ENCODE results near the gene MAP2. TPM values are rescaled to one million over a fixed set of nuclear protein-coding genes. Genes with fewer than 3 reads are reported as not detected.

Gene MAP2
- not detected for total RNA-seq

DNA sequence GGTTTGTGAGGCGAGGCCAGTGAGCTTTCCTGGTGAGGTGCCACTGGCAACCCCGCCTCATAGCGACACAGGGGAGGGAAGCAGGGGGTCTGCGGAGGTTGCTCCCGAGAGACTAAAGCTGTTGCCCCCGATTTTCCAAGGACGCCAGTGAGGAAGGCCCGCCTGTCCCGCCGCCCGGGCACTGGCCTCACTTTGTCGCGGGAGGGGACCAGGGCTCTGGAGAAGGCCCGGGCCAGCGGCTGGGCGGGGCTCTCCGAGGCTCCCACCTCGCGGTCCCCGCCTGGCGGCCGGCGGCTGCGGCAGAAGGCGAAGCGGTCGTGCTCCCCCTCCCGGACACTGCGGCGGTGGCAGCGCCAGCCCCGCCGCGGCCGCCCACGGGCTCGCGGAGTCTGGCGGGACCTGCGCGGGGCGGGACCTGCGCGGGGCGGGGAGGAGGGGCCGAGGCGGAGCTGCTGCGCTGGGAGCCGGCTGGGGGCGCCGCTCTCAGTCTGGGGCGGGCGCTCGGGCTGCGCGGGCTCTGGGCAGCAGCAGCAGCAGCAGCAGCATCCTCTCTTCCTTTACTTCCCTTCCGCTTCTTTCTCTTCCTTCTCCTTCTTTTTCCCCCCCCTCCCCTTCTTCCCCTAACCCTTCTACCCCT lies at the start of gene MAP2:
MAP2 (plus strand) TSS at position 486 of the 637 bp plus-strand sequence. CDS start 229,124 bp downstream, outside the sequence.
- Mint-ChIP-seq H3K27ac (no peak within 1 kb of the TSS), H3K4me3 (peak within 1 kb of the TSS; percentile 79), H3K27me3 (peaks cover 16% of the 10 kb centered on the region), H3K4me1 (peaks cover 12% of the 10 kb centered on the region), H3K36me3 (no peaks in the 10 kb centered on the region), H3K9me3 (no peaks in the 10 kb centered on the region)
- DNase-seq: peak; percentile 80
- ATAC-seq (ENCODE audit: low read depth): peak; percentile 97
- POLR2A ChIA-PET: no interaction called here

- H3K27ac Mint-ChIP-seq: no peak overlapping the region
- DNase-seq (no peak), ATAC-seq (ENCODE audit: low read depth) (no peak)
- H3K9me3 Mint-ChIP-seq: peaks cover 17% of the 10 kb centered on the region
- no peaks in the 10 kb centered on the region for H3K27me3 Mint-ChIP-seq
- POLR2A ChIA-PET: no interaction called here
- no peak overlapping the region for H3K4me3 Mint-ChIP-seq
- H3K4me1 Mint-ChIP-seq: no peaks in the 10 kb centered on the region
- peaks cover 1% of the 10 kb centered on the region for H3K36me3 Mint-ChIP-seq
These were observed 47.2 kb upstream of the MAP2 start for GRCh38 chr2:209376686-209377085.

DNA sequence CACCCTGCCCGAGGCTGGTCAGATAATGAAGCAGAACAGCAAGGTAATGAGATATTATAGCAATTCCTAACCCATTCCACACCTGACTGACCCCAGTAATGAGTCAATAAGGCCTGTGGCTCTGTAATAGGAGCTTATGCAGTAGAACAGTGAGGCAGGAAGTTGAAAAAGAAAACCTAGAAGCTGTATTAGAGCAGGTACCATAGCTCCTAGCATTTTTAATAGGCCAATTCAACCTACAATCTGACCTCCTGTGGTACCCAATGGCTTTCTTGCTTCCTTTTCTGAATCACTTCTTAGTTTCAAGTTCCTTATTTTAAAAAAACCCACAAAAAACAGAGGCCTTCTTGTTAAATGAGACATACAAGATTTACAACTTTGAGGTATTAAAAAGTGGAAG lies 43.6 kb upstream of the MAP2 start:
- Mint-ChIP-seq H3K9me3 (peaks cover 7% of the 10 kb centered on the region), H3K27me3 (no peaks in the 10 kb centered on the region), H3K4me1 (no peaks in the 10 kb centered on the region), H3K36me3 (no peaks in the 10 kb centered on the region), H3K27ac (no peak overlapping the region), H3K4me3 (no peak overlapping the region)
- no peak for ATAC-seq (ENCODE audit: low read depth)
- no peak for DNase-seq
- POLR2A ChIA-PET: no interaction called here

DNA sequence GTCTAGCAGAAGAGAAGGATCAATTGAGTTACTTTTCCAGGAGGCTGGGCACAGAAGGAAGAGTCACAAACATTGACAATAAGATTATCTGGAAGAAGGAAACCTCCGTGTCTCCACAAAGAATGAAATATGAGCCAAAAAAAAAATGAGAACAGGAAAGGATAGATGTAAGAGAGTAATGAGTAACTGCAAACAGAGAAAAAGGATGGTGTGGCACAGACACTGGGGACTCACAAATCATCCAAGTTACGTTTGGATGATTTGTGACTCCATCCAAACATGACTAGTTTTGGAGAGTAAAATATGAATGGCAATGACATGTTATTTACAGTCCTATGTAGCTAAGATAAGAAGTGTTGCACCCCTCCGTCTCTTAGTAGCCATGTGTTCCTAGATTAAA lies 42.8 kb upstream of the MAP2 start:
- Mint-ChIP-seq H3K4me3 (no peak overlapping the region), H3K27me3 (no peaks in the 10 kb centered on the region), H3K9me3 (peaks cover 3% of the 10 kb centered on the region), H3K4me1 (no peaks in the 10 kb centered on the region), H3K27ac (no peak overlapping the region), H3K36me3 (no peaks in the 10 kb centered on the region)
- DNase-seq: no peak
- POLR2A ChIA-PET: no interaction called here
- no peak for ATAC-seq (ENCODE audit: low read depth)

- H3K36me3 Mint-ChIP-seq: no peaks in the 10 kb centered on the region
- POLR2A ChIA-PET: no interaction called here
- ATAC-seq (ENCODE audit: low read depth): no peak
- H3K4me3 Mint-ChIP-seq: no peak overlapping the region
- H3K27ac Mint-ChIP-seq: no peak overlapping the region
- DNase-seq: no peak
- H3K9me3 Mint-ChIP-seq: peaks cover 2% of the 10 kb centered on the region
- H3K4me1 Mint-ChIP-seq: no peaks in the 10 kb centered on the region
- H3K27me3 Mint-ChIP-seq: no peaks in the 10 kb centered on the region
These were observed 41.1 kb upstream of the MAP2 start for GRCh38 chr2:209382775-209383174.

DNA sequence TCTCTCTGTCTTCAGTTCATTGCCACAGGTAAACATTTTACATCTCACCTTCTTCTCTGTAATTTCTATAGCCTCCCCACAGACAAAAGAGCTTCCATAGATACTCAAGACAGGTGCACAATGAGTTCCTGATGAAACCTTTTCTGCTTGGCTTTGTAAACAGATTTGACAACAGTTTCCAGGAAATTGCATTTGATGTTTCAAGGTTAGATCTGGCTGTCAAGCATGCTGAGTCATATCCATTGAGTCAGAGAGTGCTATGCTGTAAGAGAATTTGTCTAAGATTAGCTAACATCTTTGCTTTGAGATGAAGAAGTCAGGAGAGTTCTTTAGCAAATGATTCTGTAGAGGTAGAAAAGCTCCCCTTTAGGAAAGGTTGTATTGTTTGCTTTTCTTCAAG lies 40.6 kb upstream of the MAP2 start:
- POLR2A ChIA-PET: no interaction called here
- H3K9me3 Mint-ChIP-seq: peaks cover 2% of the 10 kb centered on the region
- H3K36me3 Mint-ChIP-seq: no peaks in the 10 kb centered on the region
- DNase-seq: no peak
- no peak overlapping the region for H3K27ac Mint-ChIP-seq
- ATAC-seq (ENCODE audit: low read depth): no peak
- H3K27me3 Mint-ChIP-seq: no peaks in the 10 kb centered on the region
- H3K4me3 Mint-ChIP-seq: no peak overlapping the region
- no peaks in the 10 kb centered on the region for H3K4me1 Mint-ChIP-seq

GRCh38 chr2:209387389-209387788 lies 36.5 kb upstream of the MAP2 start:
- Mint-ChIP-seq H3K4me1 (no peaks in the 10 kb centered on the region), H3K27ac (no peak overlapping the region), H3K27me3 (no peaks in the 10 kb centered on the region), H3K9me3 (no peaks in the 10 kb centered on the region), H3K36me3 (no peaks in the 10 kb centered on the region), H3K4me3 (no peak overlapping the region)
- DNase-seq (no peak), ATAC-seq (ENCODE audit: low read depth) (no peak)
- POLR2A ChIA-PET: no interaction called here

GRCh38 chr2:209388446-209389037 lies 35.3 kb upstream of the MAP2 start:
- H3K4me1 Mint-ChIP-seq: no peaks in the 10 kb centered on the region
- no peak overlapping the region for H3K27ac Mint-ChIP-seq
- ATAC-seq (ENCODE audit: low read depth): no peak

GRCh38 chr2:209389171-209389618 lies 34.7 kb upstream of the MAP2 start:
- DNase-seq: no peak
- ATAC-seq (ENCODE audit: low read depth): no peak
- Mint-ChIP-seq H3K36me3 (no peaks in the 10 kb centered on the region), H3K27ac (no peak overlapping the region), H3K4me3 (no peak overlapping the region), H3K4me1 (no peaks in the 10 kb centered on the region), H3K9me3 (no peaks in the 10 kb centered on the region), H3K27me3 (no peaks in the 10 kb centered on the region)
- POLR2A ChIA-PET: no interaction called here

More at GRCh38 chr2:209388446-209389037, 35.3 kb upstream of the MAP2 start:
- Mint-ChIP-seq H3K4me3 (no peak overlapping the region), H3K9me3 (no peaks in the 10 kb centered on the region), H3K27me3 (no peaks in the 10 kb centered on the region), H3K36me3 (no peaks in the 10 kb centered on the region)
- POLR2A ChIA-PET: no interaction called here
- DNase-seq: no peak

- POLR2A ChIA-PET: no interaction called here
- no peak overlapping the region for H3K4me3 Mint-ChIP-seq
- no peak overlapping the region for H3K27ac Mint-ChIP-seq
These were observed 33.0 kb upstream of the MAP2 start for GRCh38 chr2:209390839-209391238.

DNA sequence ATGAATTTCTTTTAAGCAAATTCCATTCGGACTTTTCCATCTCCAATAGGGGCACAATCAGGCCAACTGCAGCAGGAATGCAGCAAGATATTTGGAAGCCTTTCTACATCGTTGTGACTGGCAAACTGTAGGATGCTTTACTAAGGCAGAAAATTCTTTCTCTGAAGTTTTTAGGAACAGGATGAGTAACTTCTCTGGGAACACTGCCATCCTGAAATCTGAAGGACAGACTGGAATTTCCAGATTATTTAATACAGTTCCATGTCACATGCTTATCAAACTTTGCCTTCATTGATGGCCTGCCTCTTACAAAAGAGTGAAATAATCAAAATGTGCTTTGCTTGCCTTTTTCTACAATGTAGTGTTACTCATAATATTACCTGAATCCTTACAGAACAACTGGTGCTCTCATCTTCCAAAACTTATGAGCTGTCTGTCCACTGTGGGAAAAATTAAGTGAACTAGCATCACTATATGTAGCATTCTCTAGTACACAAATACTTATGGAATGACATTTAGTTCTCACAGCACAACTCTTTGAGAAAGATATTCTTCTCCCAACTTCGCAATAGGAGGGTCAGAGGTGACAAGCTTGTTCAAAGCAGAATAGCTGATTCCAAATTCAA lies 32.0 kb upstream of the MAP2 start:
- POLR2A ChIA-PET: no interaction called here
- ATAC-seq (ENCODE audit: low read depth): no peak
- H3K4me3 Mint-ChIP-seq: no peak overlapping the region

More at GRCh38 chr2:209390839-209391238, 33.0 kb upstream of the MAP2 start:
- Mint-ChIP-seq H3K27me3 (no peaks in the 10 kb centered on the region), H3K4me1 (no peaks in the 10 kb centered on the region), H3K36me3 (no peaks in the 10 kb centered on the region), H3K9me3 (no peaks in the 10 kb centered on the region)
- ATAC-seq (ENCODE audit: low read depth) (no peak), DNase-seq (no peak)

GRCh38 chr2:209395229-209395628 lies 28.6 kb upstream of the MAP2 start:
- no peak overlapping the region for H3K4me3 Mint-ChIP-seq
- POLR2A ChIA-PET: no interaction called here
- no peak overlapping the region for H3K27ac Mint-ChIP-seq
- ATAC-seq (ENCODE audit: low read depth): no peak
- H3K9me3 Mint-ChIP-seq: no peaks in the 10 kb centered on the region
- no peaks in the 10 kb centered on the region for H3K27me3 Mint-ChIP-seq
- H3K4me1 Mint-ChIP-seq: no peaks in the 10 kb centered on the region
- no peaks in the 10 kb centered on the region for H3K36me3 Mint-ChIP-seq
- no peak for DNase-seq

More for the DNA sequence above, 32.0 kb upstream of the MAP2 start:
- Mint-ChIP-seq H3K36me3 (no peaks in the 10 kb centered on the region), H3K9me3 (no peaks in the 10 kb centered on the region), H3K27me3 (no peaks in the 10 kb centered on the region), H3K27ac (no peak overlapping the region), H3K4me1 (no peaks in the 10 kb centered on the region)
- no peak for DNase-seq

GRCh38 chr2:209395652-209396051 lies 28.2 kb upstream of the MAP2 start:
- no peaks in the 10 kb centered on the region for H3K27me3 Mint-ChIP-seq
- no peaks in the 10 kb centered on the region for H3K36me3 Mint-ChIP-seq
- no peaks in the 10 kb centered on the region for H3K4me1 Mint-ChIP-seq
- H3K4me3 Mint-ChIP-seq: no peak overlapping the region
- ATAC-seq (ENCODE audit: low read depth): no peak
- H3K9me3 Mint-ChIP-seq: no peaks in the 10 kb centered on the region
- no peak overlapping the region for H3K27ac Mint-ChIP-seq
- no peak for DNase-seq
- POLR2A ChIA-PET: no interaction called here

GRCh38 chr2:209398463-209398862 lies 25.4 kb upstream of the MAP2 start:
- no peaks in the 10 kb centered on the region for H3K9me3 Mint-ChIP-seq
- no peaks in the 10 kb centered on the region for H3K36me3 Mint-ChIP-seq
- no peak for ATAC-seq (ENCODE audit: low read depth)
- no peaks in the 10 kb centered on the region for H3K27me3 Mint-ChIP-seq
- H3K4me1 Mint-ChIP-seq: no peaks in the 10 kb centered on the region
- POLR2A ChIA-PET: no interaction called here
- no peak overlapping the region for H3K27ac Mint-ChIP-seq
- no peak overlapping the region for H3K4me3 Mint-ChIP-seq
- no peak for DNase-seq

Measured in activated naive CD8-positive, alpha-beta T cell treated with anti-CD3 and anti-CD28 coated beads, Interleukin-2, amount 10 ng/mL, durations not matched to agents 7 days and 5 days (primary cell).